OCI-LY3 (cell line): ENCODE measurements around the gene SMG1.
"Not testable (repeated sequence)": the region's sequence is repeated elsewhere in the genome, so short reads cannot be mapped to it uniquely, and the experiment has no call there.

ENCODE experiments used
- H2AFZ ChIP-seq: fragments of 200-600, 300-600 bp; shearing (Covaris generic); 2 replicates; pipeline ENCODE4 v1.6.0; 2014; ENCODE audit warnings: antibody characterized with exemption, low read depth, low read length
- H3K27ac ChIP-seq: fragments of 200-600, 300-600 bp; sonication (generic); 2 replicates; pipeline ENCODE4 v1.5.1; 2014; ENCODE audit warnings: mild to moderate bottlenecking, low read length, moderate library complexity, mixed read lengths
- H3K27me3 ChIP-seq: fragments of 200-600, 300-600 bp; sonication (generic); 2 replicates; pipeline ENCODE4 v1.6.1; 2014; ENCODE audit warnings: low read depth, low read length, mixed read lengths
- H3K36me3 ChIP-seq: fragments of 200-600, 300-600 bp; sonication (generic); replicated peaks from 2 replicates; pipeline ENCODE3; 2014; ENCODE audit warnings: low read depth, low read length, mixed read lengths
- H3K4me1 ChIP-seq: fragments of 300-600, 200-600 bp; sonication (generic); 2 replicates; pipeline ENCODE4 v1.6.1; 2014; ENCODE audit warnings: low read length, mixed read lengths
- H3K4me2 ChIP-seq: fragments of 200-600, 300-600 bp; sonication (generic); 2 replicates; pipeline ENCODE4 v1.6.1; 2014; ENCODE audit warnings: low read length, mixed read lengths
- H3K4me3 ChIP-seq: fragments of 300-600, 200-600 bp; sonication (generic); 2 replicates; pipeline ENCODE4 v1.5.1; 2014; ENCODE audit warnings: antibody characterized with exemption, mild to moderate bottlenecking, low read length, moderate library complexity
- H3K79me2 ChIP-seq: fragments of 300-600, 200-600 bp; shearing (Covaris generic); 2 replicates; pipeline ENCODE4 v1.6.1; 2014; ENCODE audit warnings: mild to moderate bottlenecking, low read length, mixed read lengths
- H3K9ac ChIP-seq: fragments of 300-600, 200-600 bp; shearing (Covaris generic); 2 replicates; pipeline ENCODE4 v1.6.0; 2014; ENCODE audit warnings: mild to moderate bottlenecking, low read length, moderate library complexity
- H3K9me3 ChIP-seq: fragments of 200-600, 300-600 bp; shearing (Covaris generic); 2 replicates; pipeline ENCODE4 v1.6.1; 2014; ENCODE audit warnings: low read length, mixed read lengths; ENCODE audit not compliant: insufficient read depth
- H4K20me1 ChIP-seq: fragments of 200-600, 300-600 bp; sonication (generic); 2 replicates; pipeline ENCODE4 v1.6.1; 2016; ENCODE audit warnings: low read length, mixed read lengths; ENCODE audit not compliant: insufficient read depth
- EZH2phosphoT487 ChIP-seq: fragments of 200-600 bp; shearing (Covaris generic); IDR thresholded peaks from 2 replicates; pipeline ENCODE4 v1.6.1; 2018; ENCODE audit warnings: antibody characterized with exemption, mixed run types, low read depth
- TF ChIP-seq, protein P1 (sequence below): fragments of 200-600, 300-600 bp; sonication (generic); IDR thresholded peaks from 2 replicates; pipeline ENCODE4 v1.5.1; 2014; ENCODE audit warnings: antibody characterized with exemption, low read length, low read depth

Gene SMG1

DNA sequence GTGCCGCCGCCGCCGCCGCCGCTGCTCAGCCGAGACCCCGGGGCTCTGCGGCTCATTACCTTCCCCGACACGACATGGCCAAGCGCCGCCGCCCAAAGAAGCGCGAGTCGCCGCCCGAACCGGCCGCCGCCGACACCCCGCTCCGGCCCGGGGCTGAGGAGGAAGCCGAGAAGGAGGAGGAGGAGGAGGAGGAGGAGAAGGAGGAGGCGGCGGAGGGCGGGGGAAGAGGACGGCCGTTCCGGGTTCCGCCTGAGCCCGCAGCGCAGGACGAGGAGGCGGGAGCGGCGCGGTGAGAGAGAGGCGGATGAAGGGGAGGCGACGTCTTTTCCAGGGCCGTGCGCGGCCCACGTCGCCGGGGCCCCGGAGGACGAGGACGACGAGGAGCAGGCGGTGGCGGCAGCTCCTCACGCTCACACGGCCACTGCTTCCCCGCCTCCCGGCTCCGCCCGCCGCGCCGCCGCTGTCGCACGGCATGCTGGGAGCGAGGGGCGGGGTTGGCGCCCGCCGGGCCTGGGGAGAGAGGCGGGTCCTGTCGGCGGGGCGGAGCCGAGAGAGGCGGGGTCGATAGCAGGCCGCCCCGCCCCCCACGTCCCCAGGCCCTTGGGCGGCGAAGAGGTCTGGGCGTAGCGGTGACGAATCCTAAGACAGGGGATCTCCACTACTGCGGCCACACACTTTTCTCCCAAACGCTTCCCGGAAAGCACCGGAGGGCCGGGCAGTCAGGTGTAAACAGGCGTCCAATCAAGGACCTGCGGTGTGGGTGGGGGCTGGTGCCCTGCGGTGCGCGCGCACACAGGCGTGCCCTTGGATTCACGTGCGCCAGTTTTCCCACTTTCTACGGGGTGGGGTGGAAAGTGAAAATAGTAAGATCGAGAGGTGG lies at the start of gene SMG1:
Gene SMG1 (minus strand): TSS at position 423 of the 880 bp plus-strand sequence. CDS start 367 bp downstream, at position 56.
- H3K27me3 ChIP-seq, H2AFZ ChIP-seq, H3K36me3 ChIP-seq, H3K9me3 ChIP-seq, H3K4me1 ChIP-seq: not testable (repeated sequence)
- peak within 1 kb of the TSS; percentile 79 for H3K9ac ChIP-seq
- H4K20me1 ChIP-seq = peaks cover 31% of the 10 kb centered on the region
- peak within 1 kb of the TSS; percentile 79 for H3K27ac ChIP-seq
- peaks cover 52% of the 10 kb centered on the region for H3K79me2 ChIP-seq
- peak within 1 kb of the TSS; percentile 86 for H3K4me2 ChIP-seq
- H3K4me3 ChIP-seq = peak within 1 kb of the TSS; percentile 91

DNA sequence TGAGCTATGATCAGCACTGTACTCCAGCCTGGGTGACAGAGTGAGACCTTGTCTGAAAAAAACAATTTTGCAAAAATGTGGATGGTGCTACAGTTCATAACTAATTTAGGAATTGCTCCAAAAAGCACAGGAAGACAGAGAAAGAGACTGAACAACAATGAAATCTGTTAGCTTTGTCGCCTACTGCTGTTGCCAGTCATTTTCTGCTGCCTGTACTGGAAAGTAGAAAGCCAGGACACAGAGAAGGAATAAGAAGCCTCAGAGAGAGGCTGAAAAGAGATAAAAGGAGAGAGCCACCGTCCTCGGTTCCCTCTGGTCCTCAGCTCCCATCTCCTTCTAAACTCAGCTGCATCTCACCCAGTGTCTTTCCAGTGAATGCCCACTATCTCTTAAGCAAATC lies 48.9 kb upstream of the SMG1 start:
- Histone ChIP-seq H3K4me1 (no peaks in the 10 kb centered on the region), H3K4me3 (no peak overlapping the region), H3K27ac (no peak overlapping the region), H3K9ac (no peak overlapping the region), H2AFZ (no peak overlapping the region), H3K79me2 (no peaks in the 10 kb centered on the region), H3K36me3 (no peaks in the 10 kb centered on the region), H3K4me2 (no peak overlapping the region), H3K27me3 (peaks cover 17% of the 10 kb centered on the region), H3K9me3 (no peaks in the 10 kb centered on the region), H4K20me1 (no peaks in the 10 kb centered on the region)
- TF ChIP-seq, protein P1, sequence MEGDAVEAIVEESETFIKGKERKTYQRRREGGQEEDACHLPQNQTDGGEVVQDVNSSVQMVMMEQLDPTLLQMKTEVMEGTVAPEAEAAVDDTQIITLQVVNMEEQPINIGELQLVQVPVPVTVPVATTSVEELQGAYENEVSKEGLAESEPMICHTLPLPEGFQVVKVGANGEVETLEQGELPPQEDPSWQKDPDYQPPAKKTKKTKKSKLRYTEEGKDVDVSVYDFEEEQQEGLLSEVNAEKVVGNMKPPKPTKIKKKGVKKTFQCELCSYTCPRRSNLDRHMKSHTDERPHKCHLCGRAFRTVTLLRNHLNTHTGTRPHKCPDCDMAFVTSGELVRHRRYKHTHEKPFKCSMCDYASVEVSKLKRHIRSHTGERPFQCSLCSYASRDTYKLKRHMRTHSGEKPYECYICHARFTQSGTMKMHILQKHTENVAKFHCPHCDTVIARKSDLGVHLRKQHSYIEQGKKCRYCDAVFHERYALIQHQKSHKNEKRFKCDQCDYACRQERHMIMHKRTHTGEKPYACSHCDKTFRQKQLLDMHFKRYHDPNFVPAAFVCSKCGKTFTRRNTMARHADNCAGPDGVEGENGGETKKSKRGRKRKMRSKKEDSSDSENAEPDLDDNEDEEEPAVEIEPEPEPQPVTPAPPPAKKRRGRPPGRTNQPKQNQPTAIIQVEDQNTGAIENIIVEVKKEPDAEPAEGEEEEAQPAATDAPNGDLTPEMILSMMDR = no peak

DNA sequence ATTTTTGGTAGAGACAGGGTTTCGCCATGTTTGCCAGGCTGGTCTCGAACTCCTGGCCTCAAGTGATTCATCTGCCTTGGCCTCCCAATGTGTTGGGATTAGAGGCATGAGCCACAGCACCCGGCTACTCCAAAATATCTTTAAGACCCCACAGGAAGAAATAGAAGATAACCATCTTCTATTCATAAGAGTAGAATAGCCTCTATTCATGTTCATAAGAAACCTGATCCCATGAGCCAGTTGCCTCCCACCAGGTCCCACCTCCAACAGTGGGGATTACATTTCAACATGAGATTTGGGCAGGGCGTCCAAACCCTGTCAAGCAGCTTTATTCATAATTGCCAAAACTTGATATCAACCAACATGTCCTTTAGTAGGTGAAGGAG lies 43.6 kb upstream of the SMG1 start:
- H3K36me3 ChIP-seq = no peaks in the 10 kb centered on the region
- TF ChIP-seq EZH2phosphoT487 = no peak
- TF ChIP-seq, protein P1 = no peak
- no peak overlapping the region for H3K4me3 ChIP-seq
- peaks cover 8% of the 10 kb centered on the region; the same call in 1 of the 2 replicates for H3K27me3 ChIP-seq
- H3K4me1 ChIP-seq = peaks cover 5% of the 10 kb centered on the region; the same call in 1 of the 2 replicates
- no peaks in the 10 kb centered on the region for H3K9me3 ChIP-seq
- H3K27ac ChIP-seq = no peak overlapping the region
- H2AFZ ChIP-seq = no peak overlapping the region
- H3K9ac ChIP-seq = no peak overlapping the region
- H3K4me2 ChIP-seq = no peak overlapping the region
- H3K79me2 ChIP-seq = no peaks in the 10 kb centered on the region
- no peaks in the 10 kb centered on the region for H4K20me1 ChIP-seq

DNA sequence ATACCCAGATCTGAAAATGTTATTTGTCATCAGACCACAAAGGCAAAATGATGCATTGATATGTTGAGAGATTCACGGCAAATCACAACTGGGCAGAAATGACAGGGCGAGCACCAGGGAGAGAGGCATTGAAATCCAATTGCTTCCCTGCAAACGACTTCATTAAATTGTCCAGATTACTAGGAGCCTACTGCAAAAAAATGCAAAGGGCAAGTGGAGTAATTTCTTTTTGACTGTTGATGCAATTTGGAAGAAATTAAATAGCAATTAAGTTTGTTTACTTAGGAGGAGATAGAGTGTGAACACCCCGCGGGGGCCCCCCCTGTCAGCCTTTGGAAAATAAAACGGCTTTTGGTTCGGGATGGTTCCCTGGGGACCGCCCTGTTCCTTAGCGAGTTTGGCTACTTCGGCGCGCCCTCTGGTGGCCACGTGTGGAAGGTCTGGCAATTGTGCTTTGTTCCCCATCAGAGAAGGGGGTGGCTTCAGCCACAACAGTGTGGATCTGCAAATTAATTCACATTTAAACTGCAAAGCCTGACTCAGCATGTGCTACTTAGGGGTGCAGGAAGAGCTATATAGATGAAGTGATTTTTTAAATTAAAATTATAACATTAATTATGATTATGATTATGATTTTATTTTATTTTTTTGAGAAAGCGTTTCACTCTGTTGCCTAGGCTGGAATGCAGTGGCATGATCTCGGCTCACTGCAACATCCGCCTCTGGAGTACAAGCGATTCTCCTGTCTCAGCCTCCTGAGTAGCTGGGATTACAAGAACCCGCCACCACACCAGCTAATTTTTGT lies 43.0 kb upstream of the SMG1 start:
- Histone ChIP-seq H3K79me2 (no peaks in the 10 kb centered on the region), H3K4me2 (peak overlapping the region; percentile 77), H3K36me3 (no peaks in the 10 kb centered on the region), H4K20me1 (no peaks in the 10 kb centered on the region), H3K4me1 (peaks cover 5% of the 10 kb centered on the region; the same call in 1 of the 2 replicates), H2AFZ (peak overlapping the region; percentile 62; the same call in 1 of the 2 replicates), H3K27ac (no peak overlapping the region), H3K27me3 (peaks cover 8% of the 10 kb centered on the region; the same call in 1 of the 2 replicates), H3K4me3 (peak overlapping the region; percentile 74), H3K9me3 (no peaks in the 10 kb centered on the region), H3K9ac (no peak overlapping the region)
- TF ChIP-seq, protein P1 = peak; percentile 91
- no peak for TF ChIP-seq EZH2phosphoT487
